RWPE2 (cell line): ENCODE measurements around the gene COL16A1.

Experiments used
- ATAC-seq: fragments of 200-7000 bp; cut with Tn5 transposase; 3 replicates; pipeline ENCODE4 v1.9.1; 2021; ENCODE audit warnings: low read depth
- DNase-seq: peaks from one replicate; pipeline ENCODE4 v3.0.0-alpha.2; 2020; ENCODE audit warnings: low spot score
- H3K27ac ChIP-seq: fragments of 450-650 bp; 2 replicates; pipeline ENCODE4 v1.5.1; 2017; ENCODE audit warnings: mild to moderate bottlenecking; ENCODE audit not compliant: poor library complexity, severe bottlenecking
- H3K27me3 ChIP-seq: fragments of 250-450 bp; sonication (Bioruptor Pico); 2 replicates; pipeline ENCODE4 v1.5.1; 2021; ENCODE audit warnings: mild to moderate bottlenecking, moderate library complexity; ENCODE audit not compliant: insufficient read depth, poor library complexity, severe bottlenecking
- H3K36me3 ChIP-seq: fragments of 250-450 bp; sonication (Bioruptor Pico); 2 replicates; pipeline ENCODE4 v1.5.1; 2020; ENCODE audit warnings: low read depth, mild to moderate bottlenecking, moderate library complexity
- H3K4me1 ChIP-seq: fragments of 250-450 bp; sonication (Bioruptor Pico); 2 replicates; pipeline ENCODE4 v1.5.1; 2021; ENCODE audit warnings: mild to moderate bottlenecking, moderate library complexity; ENCODE audit not compliant: insufficient read depth, poor library complexity, severe bottlenecking
- H3K4me3 ChIP-seq: fragments of 250-450 bp; sonication (Bioruptor Pico); 2 replicates; pipeline ENCODE4 v1.5.1; 2021; ENCODE audit warnings: mild to moderate bottlenecking, moderate library complexity; ENCODE audit not compliant: severe bottlenecking
- H3K9me3 ChIP-seq: fragments of 250-450 bp; sonication (Bioruptor Pico); 2 replicates; pipeline ENCODE4 v1.5.1; 2021; ENCODE audit warnings: mild to moderate bottlenecking, moderate library complexity; ENCODE audit not compliant: severe bottlenecking
- TF ChIP-seq, protein P1 (sequence below): fragments of 450-650 bp; IDR thresholded peaks from one replicate; pipeline ENCODE4 v1.5.1; 2017; ENCODE audit warnings: mild to moderate bottlenecking, moderate library complexity; ENCODE audit not compliant: poor library complexity, severe bottlenecking

Gene COL16A1

DNA sequence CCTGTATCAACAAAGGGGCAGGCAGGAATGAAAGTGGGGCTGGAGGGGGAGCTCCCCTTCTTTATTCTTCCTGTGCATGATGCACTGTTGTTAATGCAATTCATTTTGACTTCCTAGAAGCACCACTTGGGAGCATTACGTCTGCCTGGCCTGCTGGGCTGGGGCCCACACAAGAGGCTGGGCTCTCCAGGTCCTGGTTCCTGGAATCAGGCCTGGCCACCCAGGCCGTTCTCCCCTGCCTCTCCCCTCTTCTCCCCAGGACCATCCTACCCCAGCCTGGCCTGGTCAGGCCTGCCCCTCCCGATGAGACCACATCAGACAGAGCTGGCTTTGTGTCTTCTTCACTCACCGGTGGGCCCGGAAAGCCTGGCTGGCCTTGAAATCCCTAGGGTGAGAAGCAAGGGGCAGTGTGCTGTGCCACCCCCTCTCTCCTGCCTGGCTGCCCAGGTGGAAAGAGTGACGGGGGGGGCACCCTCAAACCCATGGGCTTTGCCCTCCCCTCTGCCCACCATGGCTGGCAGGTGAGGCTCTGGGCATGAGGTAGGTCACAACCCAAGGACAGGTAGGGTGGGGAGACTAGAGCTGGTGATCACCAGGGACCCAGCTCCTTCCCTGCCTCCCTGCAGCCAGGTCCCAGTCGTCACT, 38.5 kb downstream of the COL16A1 start:
- TF ChIP-seq, protein P1, sequence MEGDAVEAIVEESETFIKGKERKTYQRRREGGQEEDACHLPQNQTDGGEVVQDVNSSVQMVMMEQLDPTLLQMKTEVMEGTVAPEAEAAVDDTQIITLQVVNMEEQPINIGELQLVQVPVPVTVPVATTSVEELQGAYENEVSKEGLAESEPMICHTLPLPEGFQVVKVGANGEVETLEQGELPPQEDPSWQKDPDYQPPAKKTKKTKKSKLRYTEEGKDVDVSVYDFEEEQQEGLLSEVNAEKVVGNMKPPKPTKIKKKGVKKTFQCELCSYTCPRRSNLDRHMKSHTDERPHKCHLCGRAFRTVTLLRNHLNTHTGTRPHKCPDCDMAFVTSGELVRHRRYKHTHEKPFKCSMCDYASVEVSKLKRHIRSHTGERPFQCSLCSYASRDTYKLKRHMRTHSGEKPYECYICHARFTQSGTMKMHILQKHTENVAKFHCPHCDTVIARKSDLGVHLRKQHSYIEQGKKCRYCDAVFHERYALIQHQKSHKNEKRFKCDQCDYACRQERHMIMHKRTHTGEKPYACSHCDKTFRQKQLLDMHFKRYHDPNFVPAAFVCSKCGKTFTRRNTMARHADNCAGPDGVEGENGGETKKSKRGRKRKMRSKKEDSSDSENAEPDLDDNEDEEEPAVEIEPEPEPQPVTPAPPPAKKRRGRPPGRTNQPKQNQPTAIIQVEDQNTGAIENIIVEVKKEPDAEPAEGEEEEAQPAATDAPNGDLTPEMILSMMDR: no peak
- Histone ChIP-seq H3K4me1 (peaks cover 22% of the 10 kb centered on the region), H3K27ac (peak overlapping the region; percentile 49), H3K4me3 (no peak overlapping the region), H3K27me3 (no peaks in the 10 kb centered on the region), H3K36me3 (peaks cover 42% of the 10 kb centered on the region), H3K9me3 (no peaks in the 10 kb centered on the region)
- DNase-seq (peak; percentile 57), ATAC-seq (no peak)

- Histone ChIP-seq H3K36me3 (peaks cover 48% of the 10 kb centered on the region), H3K27ac (no peak overlapping the region), H3K4me1 (peaks cover 17% of the 10 kb centered on the region), H3K27me3 (no peaks in the 10 kb centered on the region), H3K4me3 (no peak overlapping the region), H3K9me3 (no peaks in the 10 kb centered on the region)
- no peak for DNase-seq
- ATAC-seq: no peak
- TF ChIP-seq, protein P1: no peak
Observed at GRCh38 chr1:31664528-31664927, 39.3 kb downstream of the COL16A1 start.

- H3K36me3 ChIP-seq: peaks cover 52% of the 10 kb centered on the region
- H3K4me3 ChIP-seq: no peak overlapping the region
- no peaks in the 10 kb centered on the region for H3K27me3 ChIP-seq
- TF ChIP-seq, protein P1: peak; percentile 79
- ATAC-seq (peak; percentile 25; the same call in 2 of the 3 replicates), DNase-seq (no peak)
- no peaks in the 10 kb centered on the region for H3K9me3 ChIP-seq
- peaks cover 12% of the 10 kb centered on the region for H3K4me1 ChIP-seq
- H3K27ac ChIP-seq: no peak overlapping the region
Observed at GRCh38 chr1:31663622-31664452, 40.0 kb downstream of the COL16A1 start.

DNA sequence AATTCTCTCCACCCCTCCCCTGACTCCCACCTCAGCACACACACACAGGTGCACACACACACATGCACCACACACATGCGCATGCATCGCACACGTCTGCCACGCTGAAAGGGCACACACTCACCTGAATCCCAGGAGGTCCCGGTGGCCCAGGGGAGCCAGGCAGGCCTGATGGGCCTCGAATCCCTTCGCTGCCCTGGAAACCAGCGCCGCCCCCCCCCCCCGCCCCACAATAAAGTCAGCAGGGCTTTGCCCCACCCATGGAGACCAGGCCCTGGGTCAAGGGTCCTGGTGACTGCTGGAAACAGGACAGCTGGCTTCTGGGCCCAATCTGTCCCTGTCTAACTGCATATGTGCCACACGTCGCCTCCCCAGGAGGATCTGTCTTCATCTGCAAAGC, 41.4 kb downstream of the COL16A1 start:
- no peak for DNase-seq
- no peak for ATAC-seq
- H3K27ac ChIP-seq: no peak overlapping the region
- no peaks in the 10 kb centered on the region for H3K27me3 ChIP-seq
- TF ChIP-seq, protein P1: no peak
- H3K4me3 ChIP-seq: no peak overlapping the region
- no peaks in the 10 kb centered on the region for H3K9me3 ChIP-seq
- peaks cover 12% of the 10 kb centered on the region for H3K4me1 ChIP-seq
- peaks cover 60% of the 10 kb centered on the region for H3K36me3 ChIP-seq
